ENCODE data around the gene KCNMA1. TPM values are rescaled to one million over a fixed set of nuclear protein-coding genes. Genes with fewer than 3 reads are reported as not detected.

KCNMA1 gene
- polyA plus RNA-seq, 1 donor from 2014 or later = 60.8 TPM

DNA sequence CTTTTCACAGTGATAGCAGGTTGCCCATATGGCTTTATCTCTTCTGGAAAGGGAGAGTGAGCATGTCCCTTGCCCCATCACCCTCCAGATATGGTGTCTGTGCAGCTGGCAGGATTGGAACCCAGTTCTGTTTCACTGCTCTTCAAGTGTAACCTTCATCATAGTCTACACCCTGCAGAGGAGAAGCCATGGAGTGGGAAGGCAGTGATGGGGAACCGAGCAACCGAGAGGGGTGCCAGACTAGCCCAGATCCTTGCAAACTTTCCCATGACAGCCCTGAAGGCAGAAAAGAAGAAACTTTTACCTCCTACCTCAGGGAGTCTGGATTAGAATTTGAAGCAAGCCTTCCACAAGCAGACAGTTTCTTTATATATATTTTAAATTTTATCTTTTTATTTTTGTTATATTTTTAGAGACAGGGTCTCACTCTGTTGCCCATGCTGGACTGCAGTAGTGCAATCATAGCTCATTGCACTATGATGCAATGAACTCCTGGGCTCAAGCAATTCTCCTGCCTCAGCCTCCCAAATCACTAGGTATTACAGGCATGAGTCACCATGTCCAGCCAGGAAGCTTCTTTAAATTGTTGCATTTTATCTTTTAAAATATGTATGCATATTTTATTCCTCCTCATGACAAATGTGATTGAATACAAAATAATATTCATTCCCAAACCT, 133.3 kb downstream of the KCNMA1 start:
- no peak overlapping the region for H2AFZ ChIP-seq (ENCODE audit: low read depth, low read length)
- no peak for TF ChIP-seq RAD21 (conservative IDR thresholded peaks at IDR 0.05)
- TF ChIP-seq, protein P1, sequence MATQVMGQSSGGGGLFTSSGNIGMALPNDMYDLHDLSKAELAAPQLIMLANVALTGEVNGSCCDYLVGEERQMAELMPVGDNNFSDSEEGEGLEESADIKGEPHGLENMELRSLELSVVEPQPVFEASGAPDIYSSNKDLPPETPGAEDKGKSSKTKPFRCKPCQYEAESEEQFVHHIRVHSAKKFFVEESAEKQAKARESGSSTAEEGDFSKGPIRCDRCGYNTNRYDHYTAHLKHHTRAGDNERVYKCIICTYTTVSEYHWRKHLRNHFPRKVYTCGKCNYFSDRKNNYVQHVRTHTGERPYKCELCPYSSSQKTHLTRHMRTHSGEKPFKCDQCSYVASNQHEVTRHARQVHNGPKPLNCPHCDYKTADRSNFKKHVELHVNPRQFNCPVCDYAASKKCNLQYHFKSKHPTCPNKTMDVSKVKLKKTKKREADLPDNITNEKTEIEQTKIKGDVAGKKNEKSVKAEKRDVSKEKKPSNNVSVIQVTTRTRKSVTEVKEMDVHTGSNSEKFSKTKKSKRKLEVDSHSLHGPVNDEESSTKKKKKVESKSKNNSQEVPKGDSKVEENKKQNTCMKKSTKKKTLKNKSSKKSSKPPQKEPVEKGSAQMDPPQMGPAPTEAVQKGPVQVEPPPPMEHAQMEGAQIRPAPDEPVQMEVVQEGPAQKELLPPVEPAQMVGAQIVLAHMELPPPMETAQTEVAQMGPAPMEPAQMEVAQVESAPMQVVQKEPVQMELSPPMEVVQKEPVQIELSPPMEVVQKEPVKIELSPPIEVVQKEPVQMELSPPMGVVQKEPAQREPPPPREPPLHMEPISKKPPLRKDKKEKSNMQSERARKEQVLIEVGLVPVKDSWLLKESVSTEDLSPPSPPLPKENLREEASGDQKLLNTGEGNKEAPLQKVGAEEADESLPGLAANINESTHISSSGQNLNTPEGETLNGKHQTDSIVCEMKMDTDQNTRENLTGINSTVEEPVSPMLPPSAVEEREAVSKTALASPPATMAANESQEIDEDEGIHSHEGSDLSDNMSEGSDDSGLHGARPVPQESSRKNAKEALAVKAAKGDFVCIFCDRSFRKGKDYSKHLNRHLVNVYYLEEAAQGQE (IDR thresholded peaks at IDR 0.05; ENCODE audit: borderline replicate concordance) = no peak
- TF ChIP-seq EP300 (conservative IDR thresholded peaks at IDR 0.05; ENCODE audit: poor library complexity, severe bottlenecking) = no peak
- TF ChIP-seq MXI1 (conservative IDR thresholded peaks at IDR 0.05; ENCODE audit: poor library complexity, severe bottlenecking) = no peak
- no peak for TF ChIP-seq SMC3 (conservative IDR thresholded peaks at IDR 0.05; ENCODE audit: poor library complexity)
- H3K27ac ChIP-seq (ENCODE audit: low read length) = no peak overlapping the region
- H3K9ac ChIP-seq (ENCODE audit: low read length) = no peak overlapping the region
- H3K4me3 ChIP-seq (ENCODE audit: low read length) = no peak overlapping the region
- H3F3A ChIP-seq (ENCODE audit: insufficient read depth, low read length, poor library complexity, severe bottlenecking) = no peaks in the 10 kb centered on the region
- no peaks in the 10 kb centered on the region for H3K36me3 ChIP-seq (ENCODE audit: insufficient read depth, low read length)
- H3K9me3 ChIP-seq (ENCODE audit: low read length) = no peaks in the 10 kb centered on the region
- no peaks in the 10 kb centered on the region for H3K9me2 ChIP-seq (ENCODE audit: insufficient read depth, low read length)
- H3K79me2 ChIP-seq (replicated peaks; ENCODE audit: insufficient read depth, low read length) = no peaks in the 10 kb centered on the region
- H3K27me3 ChIP-seq (ENCODE audit: insufficient read depth, low read depth, low read length) = no peaks in the 10 kb centered on the region
- H4K20me1 ChIP-seq (ENCODE audit: insufficient read depth) = no peaks in the 10 kb centered on the region
- H3K4me2 ChIP-seq (ENCODE audit: low read length) = no peak overlapping the region

DNA sequence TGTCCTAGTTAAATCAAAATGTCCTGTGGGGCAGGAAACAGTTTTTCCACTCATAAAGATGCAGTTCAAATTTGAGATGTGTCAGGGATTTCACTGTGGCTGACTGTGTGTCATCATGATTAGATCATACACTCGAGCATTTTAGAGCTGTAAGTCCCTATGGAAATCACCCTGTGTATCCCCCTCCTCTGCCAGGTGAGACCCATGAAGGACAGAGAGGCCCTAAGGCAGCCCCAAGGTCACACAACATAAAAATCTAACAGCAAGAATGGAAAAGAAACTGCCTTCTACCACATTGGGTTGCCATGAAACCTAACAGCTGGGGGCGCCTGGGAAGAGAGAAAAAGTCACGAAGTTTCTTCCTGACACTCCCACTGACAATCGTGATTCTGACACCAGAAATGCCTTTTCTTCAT, 135.8 kb downstream of the KCNMA1 start:
- TF ChIP-seq SMC3 (conservative IDR thresholded peaks at IDR 0.05; ENCODE audit: poor library complexity) (no peak), MXI1 (conservative IDR thresholded peaks at IDR 0.05; ENCODE audit: poor library complexity, severe bottlenecking) (no peak), EP300 (conservative IDR thresholded peaks at IDR 0.05; ENCODE audit: poor library complexity, severe bottlenecking) (no peak), EZH2 (IDR thresholded peaks at IDR 0.05; ENCODE audit: borderline replicate concordance, insufficient read depth, low read length, poor library complexity, severe bottlenecking) (no peak), RAD21 (conservative IDR thresholded peaks at IDR 0.05) (no peak), TAF1 (IDR thresholded peaks at IDR 0.05; ENCODE audit: low read depth) (no peak), POLR2AphosphoS5 (IDR thresholded peaks at IDR 0.05) (no peak)
- TF ChIP-seq, protein P1 (IDR thresholded peaks at IDR 0.05; ENCODE audit: borderline replicate concordance) = no peak
- TF ChIP-seq, protein P2, sequence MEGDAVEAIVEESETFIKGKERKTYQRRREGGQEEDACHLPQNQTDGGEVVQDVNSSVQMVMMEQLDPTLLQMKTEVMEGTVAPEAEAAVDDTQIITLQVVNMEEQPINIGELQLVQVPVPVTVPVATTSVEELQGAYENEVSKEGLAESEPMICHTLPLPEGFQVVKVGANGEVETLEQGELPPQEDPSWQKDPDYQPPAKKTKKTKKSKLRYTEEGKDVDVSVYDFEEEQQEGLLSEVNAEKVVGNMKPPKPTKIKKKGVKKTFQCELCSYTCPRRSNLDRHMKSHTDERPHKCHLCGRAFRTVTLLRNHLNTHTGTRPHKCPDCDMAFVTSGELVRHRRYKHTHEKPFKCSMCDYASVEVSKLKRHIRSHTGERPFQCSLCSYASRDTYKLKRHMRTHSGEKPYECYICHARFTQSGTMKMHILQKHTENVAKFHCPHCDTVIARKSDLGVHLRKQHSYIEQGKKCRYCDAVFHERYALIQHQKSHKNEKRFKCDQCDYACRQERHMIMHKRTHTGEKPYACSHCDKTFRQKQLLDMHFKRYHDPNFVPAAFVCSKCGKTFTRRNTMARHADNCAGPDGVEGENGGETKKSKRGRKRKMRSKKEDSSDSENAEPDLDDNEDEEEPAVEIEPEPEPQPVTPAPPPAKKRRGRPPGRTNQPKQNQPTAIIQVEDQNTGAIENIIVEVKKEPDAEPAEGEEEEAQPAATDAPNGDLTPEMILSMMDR (IDR thresholded peaks at IDR 0.05; ENCODE audit: poor library complexity, severe bottlenecking) = no peak
- H2AFZ ChIP-seq (ENCODE audit: low read depth, low read length) = no peak overlapping the region

More for the DNA sequence above, 135.8 kb downstream of the KCNMA1 start:
- Histone ChIP-seq H3K4me2 (ENCODE audit: low read length) (no peak overlapping the region), H3K27me3 (ENCODE audit: insufficient read depth, low read depth, low read length) (no peaks in the 10 kb centered on the region), H3K9me2 (ENCODE audit: insufficient read depth, low read length) (no peaks in the 10 kb centered on the region), H3K79me2 (replicated peaks; ENCODE audit: insufficient read depth, low read length) (no peaks in the 10 kb centered on the region), H3K9me3 (ENCODE audit: low read length) (no peaks in the 10 kb centered on the region), H3K4me3 (ENCODE audit: low read length) (no peak overlapping the region), H4K20me1 (ENCODE audit: insufficient read depth) (no peaks in the 10 kb centered on the region), H3K36me3 (ENCODE audit: insufficient read depth, low read length) (no peaks in the 10 kb centered on the region), H3F3A (ENCODE audit: insufficient read depth, low read length, poor library complexity, severe bottlenecking) (no peaks in the 10 kb centered on the region), H3K27ac (ENCODE audit: low read length) (no peak overlapping the region), H3K9ac (ENCODE audit: low read length) (no peak overlapping the region)

All from neural cell (in vitro differentiated cells).